Measurements from ENCODE around the gene ZNF236.

GRCh38 chr18:77001979-77002378 is 179.6 kb downstream of the ZNF236 start:
- no peak for TF ChIP-seq POLR2A (IDR thresholded peaks at IDR 0.05)
- TF ChIP-seq, protein P1, sequence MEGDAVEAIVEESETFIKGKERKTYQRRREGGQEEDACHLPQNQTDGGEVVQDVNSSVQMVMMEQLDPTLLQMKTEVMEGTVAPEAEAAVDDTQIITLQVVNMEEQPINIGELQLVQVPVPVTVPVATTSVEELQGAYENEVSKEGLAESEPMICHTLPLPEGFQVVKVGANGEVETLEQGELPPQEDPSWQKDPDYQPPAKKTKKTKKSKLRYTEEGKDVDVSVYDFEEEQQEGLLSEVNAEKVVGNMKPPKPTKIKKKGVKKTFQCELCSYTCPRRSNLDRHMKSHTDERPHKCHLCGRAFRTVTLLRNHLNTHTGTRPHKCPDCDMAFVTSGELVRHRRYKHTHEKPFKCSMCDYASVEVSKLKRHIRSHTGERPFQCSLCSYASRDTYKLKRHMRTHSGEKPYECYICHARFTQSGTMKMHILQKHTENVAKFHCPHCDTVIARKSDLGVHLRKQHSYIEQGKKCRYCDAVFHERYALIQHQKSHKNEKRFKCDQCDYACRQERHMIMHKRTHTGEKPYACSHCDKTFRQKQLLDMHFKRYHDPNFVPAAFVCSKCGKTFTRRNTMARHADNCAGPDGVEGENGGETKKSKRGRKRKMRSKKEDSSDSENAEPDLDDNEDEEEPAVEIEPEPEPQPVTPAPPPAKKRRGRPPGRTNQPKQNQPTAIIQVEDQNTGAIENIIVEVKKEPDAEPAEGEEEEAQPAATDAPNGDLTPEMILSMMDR (IDR thresholded peaks at IDR 0.05): no peak
- no peak for TF ChIP-seq EP300 (IDR thresholded peaks at IDR 0.05)

All from sigmoid colon (tissue), 4 donors.